Tibial artery (tissue), 4 donors: ENCODE data around the gene TRPV6.

Source experiments
- DNase-seq, 2 donors: peaks; one replicate each; pipeline ENCODE4 v3.0.0-alpha.2; 2019
- H3K27ac ChIP-seq, 2 donors: fragments of 200-600 bp; sonication (generic) in 1 of 2; 1 replicate in 1 of 2; 2 replicates in 1 of 2; pipeline ENCODE4 v1.5.1; 2018 to 2019; ENCODE audit warnings: mild to moderate bottlenecking in 1 of 2
- H3K27me3 ChIP-seq, 2 donors: fragments of 200-600 bp; sonication (generic) in 1 of 2; one replicate each; pipeline versions ENCODE4 v1.5.1 to v1.6.0; 2016 to 2019
- H3K36me3 ChIP-seq, 3 donors: fragments of 200-600 bp; sonication (generic) in 2 of 3; one replicate each; pipeline ENCODE4 v1.5.1; 2016 to 2019; ENCODE audit warnings: mild to moderate bottlenecking in 2 of 3
- H3K4me1 ChIP-seq, 4 donors: fragments of 200-600 bp; sonication (generic) in 2 of 4; 1 replicate in 3 of 4; 2 replicates in 1 of 4; pipeline ENCODE4 v1.5.1; 2016 to 2019
- H3K4me3 ChIP-seq, 2 donors: fragments of 200-600 bp; sonication (generic) in 1 of 2; 1 replicate in 1 of 2; 2 replicates in 1 of 2; pipeline ENCODE4 v1.5.1; 2018 to 2019; ENCODE audit warnings: mild to moderate bottlenecking in 2 of 2
- H3K9me3 ChIP-seq, 3 donors: fragments of 200-600 bp; sonication (generic) in 1 of 3; one replicate each; pipeline ENCODE4 v1.5.1; 2016 to 2019
- CTCF ChIP-seq, 2 experiments: fragments of 200-600 bp in 1 of 2; fragments of 450-650 bp in 1 of 2; IDR thresholded peaks; one replicate each; pipeline ENCODE4 v1.5.1; 2017 to 2019; ENCODE audit warnings: antibody characterized with exemption in 2 of 2, mild to moderate bottlenecking in 1 of 2, moderate library complexity in 1 of 2
- intact Hi-C: fragments of 100-400 bp; cut with DNase I; formaldehyde crosslinking; loops from one replicate; pipeline ENCODE4 v1.15.0; 2023; ENCODE audit warnings: low total_unique reads

Gene TRPV6

DNA sequence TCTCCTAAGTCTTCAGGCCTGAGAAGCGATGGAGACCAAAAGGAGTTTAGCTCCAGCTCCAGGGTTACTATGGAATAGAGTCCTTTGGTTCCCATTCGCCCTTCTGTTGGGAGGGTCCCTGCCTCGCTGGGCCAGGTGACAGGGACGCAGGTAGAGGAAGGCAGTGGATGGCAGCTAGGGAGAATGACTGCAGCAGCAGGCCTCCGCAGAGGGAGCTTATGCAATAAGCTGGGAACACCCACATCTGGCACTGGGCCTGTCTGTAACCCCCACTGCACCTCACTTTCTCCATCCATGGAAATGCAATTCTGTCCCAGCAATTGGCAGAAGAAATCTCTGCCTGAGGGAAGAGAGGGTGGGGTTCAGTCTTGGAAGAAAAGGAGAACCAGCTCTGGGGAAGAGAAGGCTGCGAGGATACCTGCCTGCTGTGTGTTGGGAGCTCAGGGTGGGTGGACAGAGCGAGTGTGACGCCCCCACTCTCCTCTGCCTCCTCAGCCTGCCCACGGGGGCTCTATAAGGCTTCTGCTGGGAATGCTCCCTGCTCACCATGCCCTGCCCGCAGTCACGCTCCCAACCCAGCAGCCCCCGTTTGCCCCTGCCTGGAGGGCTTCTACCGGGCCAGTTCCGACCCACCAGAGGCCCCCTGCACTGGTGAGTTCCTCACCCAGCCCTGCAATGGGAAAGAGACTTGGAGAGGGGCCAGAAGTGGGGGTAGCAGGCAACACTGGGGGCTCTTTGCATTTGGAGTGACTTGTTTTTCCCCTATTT, 20.4 kb downstream of the TRPV6 start:
- H3K9me3 ChIP-seq: no peaks in the 10 kb centered on the region

GRCh38 chr7:142863891-142864685, 21.5 kb downstream of the TRPV6 start:
- H3K4me3 ChIP-seq: no peak overlapping the region
- no peaks in the 10 kb centered on the region for H3K4me1 ChIP-seq
- no peaks in the 10 kb centered on the region for H3K9me3 ChIP-seq
- no peak overlapping the region for H3K27ac ChIP-seq
- H3K36me3 ChIP-seq: peaks cover 19 to 64% (median 36%) of the 10 kb centered on the region in 3 donors
- H3K27me3 ChIP-seq: no peaks in the 10 kb centered on the region
- DNase-seq: no peak
- TF ChIP-seq CTCF (IDR thresholded peaks at IDR 0.05): no peak
- intact Hi-C loops: loop anchor here (10.0 kb wide), 1 partner anchor 361 kb away; the partner anchor contains the start of gene TAS2R40

More for the DNA sequence above, 20.4 kb downstream of the TRPV6 start:
- Histone ChIP-seq H3K4me3 (no peak overlapping the region), H3K27me3 (no peaks in the 10 kb centered on the region), H3K27ac (no peak overlapping the region), H3K4me1 (no peaks in the 10 kb centered on the region), H3K36me3 (peaks cover 19 to 75% (median 40%) of the 10 kb centered on the region in 3 donors)
- intact Hi-C loops: loop anchor here (10.0 kb wide), 1 partner anchor 360 kb away; the partner anchor contains the start of gene TAS2R40
- TF ChIP-seq CTCF (IDR thresholded peaks at IDR 0.05): no peak
- DNase-seq: no peak

DNA sequence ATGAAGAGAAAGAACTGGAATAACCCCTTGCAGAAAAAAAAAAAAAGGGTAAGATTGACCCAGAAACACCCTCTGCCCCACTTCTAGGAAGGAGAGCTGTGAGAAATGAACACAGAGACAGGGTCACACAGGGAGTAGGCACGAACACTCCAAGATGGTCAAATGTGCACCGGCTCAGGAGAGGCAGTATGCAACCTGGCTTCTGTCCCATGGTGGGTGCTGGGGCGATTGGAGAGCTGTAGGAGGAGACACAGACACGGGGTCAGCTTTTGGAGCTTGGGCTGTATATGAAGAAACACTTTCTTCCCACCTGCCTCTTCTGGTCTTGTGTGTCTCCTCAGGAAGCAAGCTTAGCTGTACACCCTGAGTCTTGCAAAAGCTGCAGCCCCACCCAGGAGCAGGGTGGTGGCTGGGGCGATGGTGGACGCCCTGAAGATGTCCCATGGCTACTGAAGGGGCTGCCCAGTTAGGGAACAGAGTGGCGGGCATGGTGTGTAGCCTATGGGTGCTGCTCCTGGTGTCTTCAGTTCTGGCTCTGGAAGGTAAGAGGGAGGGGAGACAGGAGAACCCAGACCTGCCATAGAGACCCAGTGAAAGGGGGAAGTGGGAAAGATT, 22.7 kb downstream of the TRPV6 start:
- Histone ChIP-seq H3K4me1 (no peaks in the 10 kb centered on the region), H3K9me3 (no peaks in the 10 kb centered on the region), H3K36me3 (peaks cover 19 to 52% (median 27%) of the 10 kb centered on the region in 3 donors), H3K4me3 (no peak overlapping the region), H3K27ac (no peak overlapping the region), H3K27me3 (no peaks in the 10 kb centered on the region)
- no peak for TF ChIP-seq CTCF (IDR thresholded peaks at IDR 0.05)
- intact Hi-C loops: loop anchor here (10.0 kb wide), 1 partner anchor 362 kb away; the partner anchor contains the start of gene TAS2R40
- DNase-seq: no peak

DNA sequence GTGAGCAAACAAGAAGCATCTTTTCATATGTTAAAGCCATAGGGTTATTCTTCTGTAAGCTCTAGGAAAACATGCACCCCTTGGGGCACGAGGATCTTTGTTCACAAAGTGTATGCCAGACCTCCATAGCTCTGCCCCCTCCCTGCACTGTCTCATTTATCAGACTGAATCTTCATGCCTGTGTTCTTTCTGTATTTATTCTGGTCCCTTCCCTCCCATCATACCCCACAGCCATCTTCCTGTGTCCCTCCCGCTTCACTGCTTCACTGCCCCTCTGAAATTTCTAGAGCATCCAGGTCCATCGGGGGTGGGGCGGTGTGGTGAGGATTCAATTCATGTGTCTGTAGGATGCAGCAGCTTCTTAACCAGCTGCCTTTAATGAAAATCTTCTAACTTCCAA, 23.2 kb downstream of the TRPV6 start:
- peaks cover 0 to 3% (median 0%) of the 10 kb centered on the region in 4 donors for H3K4me1 ChIP-seq
- no peaks in the 10 kb centered on the region for H3K27me3 ChIP-seq
- no peak overlapping the region for H3K4me3 ChIP-seq
- DNase-seq: no peak
- no peak overlapping the region for H3K27ac ChIP-seq
- intact Hi-C loops: loop anchor here (10.0 kb wide), 1 partner anchor 362 kb away; the partner anchor contains the start of gene TAS2R40
- H3K9me3 ChIP-seq: no peaks in the 10 kb centered on the region
- peaks cover 19 to 46% (median 27%) of the 10 kb centered on the region in 3 donors for H3K36me3 ChIP-seq
- no peak for TF ChIP-seq CTCF (IDR thresholded peaks at IDR 0.05)

DNA sequence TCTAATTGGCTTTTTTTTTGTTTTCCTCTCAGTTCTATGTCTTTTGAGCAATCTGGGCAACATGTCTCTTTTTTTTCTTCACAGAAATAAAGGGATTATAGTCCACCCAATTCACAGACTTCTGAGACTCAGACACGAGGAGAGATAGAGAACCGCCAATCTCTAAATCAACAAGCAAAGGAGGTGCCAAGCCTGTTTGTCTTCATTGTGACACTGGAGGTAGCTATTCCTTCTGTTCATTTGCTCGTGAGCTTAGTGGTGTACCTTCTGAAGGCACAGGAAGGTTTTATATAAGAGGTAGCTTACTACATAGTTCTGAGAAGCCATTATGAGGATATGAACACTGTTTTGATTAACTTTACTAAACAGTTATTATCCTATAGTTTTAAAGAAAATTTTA, 24.6 kb downstream of the TRPV6 start:
- no peak for TF ChIP-seq CTCF (IDR thresholded peaks at IDR 0.05)
- intact Hi-C loops: loop anchor here (10.0 kb wide), 1 partner anchor 364 kb away; the partner anchor contains the start of gene TAS2R40
- H3K9me3 ChIP-seq: no peaks in the 10 kb centered on the region
- H3K4me1 ChIP-seq: peaks cover 0 to 17% (median 9%) of the 10 kb centered on the region in 4 donors
- no peak overlapping the region for H3K4me3 ChIP-seq
- DNase-seq: no peak
- no peaks in the 10 kb centered on the region for H3K27me3 ChIP-seq
- no peak overlapping the region for H3K27ac ChIP-seq
- H3K36me3 ChIP-seq: peaks cover 19 to 38% (median 27%) of the 10 kb centered on the region in 3 donors
